GM12865 (cell line): Measurements from ENCODE around the gene DNAJC6.

Experiments
- DNase-seq: peaks from one replicate; pipeline ENCODE4 v3.0.0; 2010; ENCODE audit warnings: low read depth
- H3K4me3 ChIP-seq: 2 replicates; pipeline ENCODE4 v1.5.1; 2011; ENCODE audit warnings: mild to moderate bottlenecking, low read depth, low read length, control low read depth
- TF ChIP-seq, protein P1 (sequence below): IDR thresholded peaks from 2 replicates; pipeline ENCODE4 v1.5.1; 2011; ENCODE audit warnings: low read length, control low read depth, low read depth, inconsistent platforms; ENCODE audit not compliant: insufficient read depth; ENCODE audit errors: missing control alignments

DNAJC6 gene

DNA sequence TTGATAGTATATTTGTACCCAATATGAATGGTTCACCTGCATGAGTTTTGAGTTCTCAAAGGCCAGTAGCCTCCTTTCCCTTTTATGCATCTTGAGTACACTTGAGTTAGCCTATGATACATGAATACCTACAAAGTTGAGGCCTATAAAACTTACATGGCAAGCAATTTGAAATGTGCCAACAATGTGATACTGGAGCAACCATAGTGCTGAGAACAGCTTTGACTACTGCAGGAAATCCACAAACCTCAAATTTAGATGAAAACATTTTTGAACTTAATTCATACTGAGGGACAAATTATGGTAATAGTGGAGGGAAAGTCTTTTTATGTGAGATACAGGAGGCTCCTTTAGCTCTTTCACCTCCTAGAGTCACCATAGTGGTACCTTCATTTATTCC is 148.5 kb downstream of the DNAJC6 start:
- no peak overlapping the region for H3K4me3 ChIP-seq
- DNase-seq, result no peak
- TF ChIP-seq, protein P1, sequence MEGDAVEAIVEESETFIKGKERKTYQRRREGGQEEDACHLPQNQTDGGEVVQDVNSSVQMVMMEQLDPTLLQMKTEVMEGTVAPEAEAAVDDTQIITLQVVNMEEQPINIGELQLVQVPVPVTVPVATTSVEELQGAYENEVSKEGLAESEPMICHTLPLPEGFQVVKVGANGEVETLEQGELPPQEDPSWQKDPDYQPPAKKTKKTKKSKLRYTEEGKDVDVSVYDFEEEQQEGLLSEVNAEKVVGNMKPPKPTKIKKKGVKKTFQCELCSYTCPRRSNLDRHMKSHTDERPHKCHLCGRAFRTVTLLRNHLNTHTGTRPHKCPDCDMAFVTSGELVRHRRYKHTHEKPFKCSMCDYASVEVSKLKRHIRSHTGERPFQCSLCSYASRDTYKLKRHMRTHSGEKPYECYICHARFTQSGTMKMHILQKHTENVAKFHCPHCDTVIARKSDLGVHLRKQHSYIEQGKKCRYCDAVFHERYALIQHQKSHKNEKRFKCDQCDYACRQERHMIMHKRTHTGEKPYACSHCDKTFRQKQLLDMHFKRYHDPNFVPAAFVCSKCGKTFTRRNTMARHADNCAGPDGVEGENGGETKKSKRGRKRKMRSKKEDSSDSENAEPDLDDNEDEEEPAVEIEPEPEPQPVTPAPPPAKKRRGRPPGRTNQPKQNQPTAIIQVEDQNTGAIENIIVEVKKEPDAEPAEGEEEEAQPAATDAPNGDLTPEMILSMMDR, result no peak

DNA sequence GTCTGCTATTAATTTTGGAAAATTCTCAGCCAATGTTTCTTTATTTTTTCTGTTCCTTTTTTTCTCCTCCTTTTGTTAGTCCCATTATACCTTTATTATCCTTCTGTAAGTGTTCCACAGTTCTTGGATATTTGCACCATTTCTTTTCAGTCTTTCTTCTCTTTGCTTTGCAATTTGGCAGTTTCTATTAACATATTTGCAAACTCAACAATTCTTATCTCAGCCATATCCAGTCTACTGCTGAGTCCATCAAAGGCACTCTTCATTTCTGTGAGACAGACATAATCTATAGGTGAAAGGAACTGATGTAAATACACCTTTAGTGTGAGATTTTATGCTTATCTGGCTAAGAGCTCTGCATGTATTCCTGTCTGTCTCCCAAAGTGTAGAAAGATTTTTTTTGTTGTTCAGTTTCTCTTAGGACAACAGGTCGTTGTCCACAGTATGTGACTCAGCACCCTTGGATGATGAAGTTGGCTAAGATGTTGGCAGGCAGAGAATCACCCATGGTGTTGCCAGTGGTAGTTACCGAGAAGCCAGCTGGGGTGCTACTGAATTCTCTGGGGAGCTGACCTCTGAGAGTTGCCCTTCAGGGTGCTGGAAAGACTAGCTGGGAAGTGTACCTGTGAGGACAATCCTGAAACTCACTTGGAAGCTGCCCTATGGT is 149.5 kb downstream of the DNAJC6 start:
- DNase-seq, result no peak
- no peak overlapping the region for H3K4me3 ChIP-seq
- TF ChIP-seq, protein P1, result no peak

DNA sequence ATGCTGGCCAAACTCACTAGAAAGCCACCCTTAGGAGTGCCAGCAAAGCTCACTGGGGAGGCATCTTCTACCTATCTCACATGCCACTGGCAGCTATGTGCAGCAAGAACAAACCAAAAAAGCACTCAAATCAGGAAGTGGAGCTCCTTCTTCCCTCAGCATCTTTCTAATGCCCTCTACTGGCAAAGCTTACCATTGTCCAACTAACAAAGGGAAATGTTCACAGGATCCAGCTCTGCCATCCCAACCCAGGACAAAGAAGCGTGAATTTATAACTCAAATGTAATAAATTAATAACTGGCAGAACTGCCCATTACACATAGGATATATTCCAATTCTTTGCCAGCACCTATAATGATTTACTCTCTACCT is 150.0 kb downstream of the DNAJC6 start:
- TF ChIP-seq, protein P1, result peak; percentile 49
- no peak overlapping the region for H3K4me3 ChIP-seq
- DNase-seq, result peak; percentile 56
